Large intestine (tissue), 3 donors: ENCODE results near the gene SELENOM. TPM values are rescaled to one million over a fixed set of nuclear protein-coding genes. Genes with fewer than 3 reads are reported as not detected.
"Not testable (repeated sequence)": the region's sequence is repeated elsewhere in the genome, so short reads cannot be mapped to it uniquely, and the experiment has no call there.

Source experiments
- DNase-seq, 2 donors: peaks; one replicate each; pipeline versions ENCODE4 v3.0.0 to v3.0.0-alpha.2; 2013
- H3K27ac ChIP-seq: one replicate; pipeline ENCODE4 v1.5.1; 2013; ENCODE audit warnings: low read length
- H3K27me3 ChIP-seq: 2 replicates; pipeline ENCODE4 v1.6.1; 2013; ENCODE audit warnings: low read length; ENCODE audit not compliant: control insufficient read depth, insufficient read depth
- H3K36me3 ChIP-seq: 2 replicates; pipeline ENCODE4 v1.6.1; 2013; ENCODE audit warnings: low read length; ENCODE audit not compliant: control insufficient read depth, insufficient read depth
- H3K4me1 ChIP-seq: one replicate; pipeline ENCODE4 v1.6.1; 2013; ENCODE audit warnings: low read length; ENCODE audit not compliant: control insufficient read depth, insufficient read depth
- H3K4me3 ChIP-seq: one replicate; pipeline ENCODE4 v1.5.1; 2013; ENCODE audit warnings: low read length
- H3K9me3 ChIP-seq: one replicate; pipeline ENCODE4 v1.6.1; 2013; ENCODE audit warnings: mild to moderate bottlenecking, low read depth, low read length, moderate library complexity; ENCODE audit not compliant: control insufficient read depth
- WGBS: methylation state at CpG from one replicate; pipeline ENCODE4 v1.1.5; 2013; ENCODE audit warnings: low lambda C conversion rate; ENCODE audit not compliant: insufficient coverage; 5-methylcytosine and 5-hydroxymethylcytosine counted together
- polyA plus RNA-seq: library from polyadenylated mRNA; unstranded; fragments of 120-200 nt; gene quantifications from one replicate; pipeline ENCODE4 v1.2.1, GENCODE V29; 2013

The SELENOM gene
- polyA plus RNA-seq, 1 donor, result 52.7 TPM

DNA sequence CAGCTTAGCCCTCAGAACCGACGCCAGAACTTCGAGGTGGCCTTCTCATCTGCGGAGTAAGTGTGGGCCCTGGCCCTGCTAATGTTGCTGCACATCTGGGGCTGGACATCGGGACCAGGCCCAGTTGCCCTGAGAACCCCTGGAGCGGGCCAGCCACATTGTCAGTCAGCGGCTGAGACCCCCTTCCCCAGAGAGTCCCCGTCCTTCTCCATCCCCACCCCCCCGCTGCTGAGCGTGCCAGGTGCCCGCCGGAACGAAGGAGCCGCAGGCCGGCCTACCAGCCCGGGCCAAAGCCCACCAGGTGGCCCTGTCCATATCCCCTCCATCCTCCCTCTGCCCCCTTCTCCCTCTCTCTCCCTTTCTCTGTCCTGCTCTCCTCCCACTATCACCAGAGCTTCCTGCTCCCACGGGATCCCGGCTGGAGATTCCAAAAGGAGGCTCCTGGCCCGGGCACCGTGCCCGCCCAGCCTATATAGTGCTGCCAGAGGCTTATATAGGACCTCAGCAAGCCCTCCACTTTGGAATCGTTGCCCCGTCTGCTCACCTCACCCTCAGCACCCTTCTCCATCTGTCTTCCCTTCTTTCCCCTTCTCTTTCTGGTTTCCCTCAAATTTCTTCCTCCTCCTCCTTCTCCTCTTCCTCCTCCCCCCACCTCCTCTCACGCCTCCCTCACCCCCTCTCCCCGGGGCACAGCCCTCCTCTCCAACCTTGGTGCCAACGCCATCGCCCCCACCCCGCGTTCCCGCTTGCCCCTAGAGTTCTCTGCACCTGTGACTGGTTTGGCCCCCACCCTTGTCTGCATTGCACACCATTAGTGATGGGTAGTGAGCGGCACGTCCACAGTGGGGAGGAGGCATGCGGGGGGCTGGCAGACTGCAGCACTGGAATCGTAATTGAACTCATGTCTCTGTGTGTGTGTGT is 7.3 kb downstream of the SELENOM start:
- no CpG with 5 or more reads among the region's 34 CpGs for WGBS
- DNase-seq, result no peak
- H3K36me3 ChIP-seq, result peaks cover 86% of the 10 kb centered on the region

DNA sequence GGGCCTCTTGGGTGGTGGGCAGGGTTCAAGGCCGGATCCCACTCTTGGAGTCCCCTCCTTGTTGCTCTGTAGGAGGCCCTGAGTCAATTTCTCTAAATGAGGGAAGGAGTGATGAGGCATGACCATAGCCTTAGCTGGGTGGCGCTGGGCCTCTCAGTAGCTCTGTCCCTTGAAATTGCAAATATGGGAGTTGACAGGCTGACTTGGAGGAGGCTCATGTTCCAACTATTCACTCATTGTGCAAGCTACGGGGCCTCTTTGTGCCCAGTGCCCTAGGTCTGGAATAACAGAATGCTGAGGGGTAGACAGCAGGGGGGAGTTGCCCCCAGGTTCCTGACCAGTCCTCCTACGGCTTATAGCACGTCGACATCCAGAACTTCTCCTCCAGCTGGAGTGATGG is 8.0 kb downstream of the SELENOM start:
- Histone ChIP-seq H3K9me3 (no peaks in the 10 kb centered on the region), H3K27ac (no peak overlapping the region), H3K36me3 (peaks cover 88% of the 10 kb centered on the region), H3K4me1 (peaks cover 17% of the 10 kb centered on the region), H3K4me3 (no peak overlapping the region), H3K27me3 (no peaks in the 10 kb centered on the region)
- no CpG with 5 or more reads among the region's 6 CpGs for WGBS
- DNase-seq, result no peak

More for the DNA sequence above, 7.3 kb downstream of the SELENOM start:
- Histone ChIP-seq H3K9me3 (no peaks in the 10 kb centered on the region), H3K4me1 (peaks cover 17% of the 10 kb centered on the region), H3K4me3 (no peak overlapping the region), H3K27ac (no peak overlapping the region), H3K27me3 (no peaks in the 10 kb centered on the region)

DNA sequence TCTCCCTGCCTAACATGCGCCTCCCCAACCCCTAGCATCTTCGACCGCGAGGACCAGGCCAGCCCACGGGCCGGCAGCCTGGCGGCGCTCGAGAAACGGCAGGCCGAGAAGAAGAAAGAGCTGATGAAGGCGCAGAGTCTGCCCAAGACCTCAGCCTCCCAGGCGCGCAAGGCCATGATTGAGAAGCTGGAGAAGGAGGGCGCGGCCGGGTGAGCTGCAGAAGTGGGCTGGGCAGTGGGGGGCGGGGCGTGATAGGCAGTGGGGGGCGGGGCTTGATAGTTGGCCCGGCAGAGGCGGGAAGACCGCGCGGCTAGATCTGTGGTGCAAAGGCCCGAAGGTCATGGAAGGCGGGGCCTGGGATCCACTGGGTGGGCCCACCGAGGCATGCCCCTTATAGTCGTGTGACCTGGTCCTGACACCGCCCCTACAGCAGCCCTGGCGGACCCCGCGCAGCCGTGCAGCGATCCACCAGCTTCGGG is 8.7 kb downstream of the SELENOM start:
- no peak for DNase-seq
- Histone ChIP-seq H3K9me3 (no peaks in the 10 kb centered on the region), H3K4me1 (peaks cover 17% of the 10 kb centered on the region), H3K27ac (no peak overlapping the region), H3K27me3 (no peaks in the 10 kb centered on the region), H3K36me3 (peaks cover 88% of the 10 kb centered on the region), H3K4me3 (no peak overlapping the region)
- no CpG with 5 or more reads among the region's 36 CpGs for WGBS

DNA sequence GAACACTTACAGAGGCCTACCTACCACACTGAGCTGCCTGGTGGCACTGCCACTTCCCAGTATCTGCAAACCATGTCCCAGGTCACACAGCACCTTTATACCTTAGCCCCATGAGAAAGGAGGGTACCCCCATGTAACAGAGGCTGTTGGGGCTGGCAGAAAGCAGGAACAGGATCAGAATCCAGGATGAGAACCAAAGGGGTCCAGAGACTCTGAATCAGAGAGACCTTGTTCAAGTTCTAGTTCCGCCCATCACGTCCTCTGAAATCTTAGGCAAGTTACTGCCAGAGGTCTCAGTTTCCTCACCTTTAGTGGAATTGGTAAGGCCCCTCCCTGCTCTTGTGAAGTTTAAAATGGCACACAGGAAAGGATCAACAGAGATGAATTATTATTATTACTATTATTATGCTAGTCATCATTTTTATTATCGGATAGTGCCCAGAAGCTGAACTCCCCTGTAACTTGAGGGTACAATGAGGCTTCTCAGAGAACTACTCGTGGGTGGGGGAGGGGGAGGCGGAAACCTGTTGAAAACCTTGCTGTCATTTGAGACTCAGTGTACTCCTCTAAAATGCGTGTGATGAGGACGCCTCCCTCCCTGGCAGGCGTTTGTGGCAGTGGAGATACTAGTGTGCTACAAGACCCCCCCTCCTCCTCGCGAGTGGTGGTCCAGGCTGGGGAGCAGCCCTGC is 9.3 kb downstream of the SELENOM start:
- H3K4me1 ChIP-seq, result peaks cover 14% of the 10 kb centered on the region
- H3K9me3 ChIP-seq, result no peaks in the 10 kb centered on the region
- H3K27ac ChIP-seq, result no peak overlapping the region

GRCh38 chr22:31097539-31097938 is 9.8 kb downstream of the SELENOM start:
- peaks cover 14% of the 10 kb centered on the region for H3K4me1 ChIP-seq
- not testable (repeated sequence) for H3K27me3 ChIP-seq, H3K27ac ChIP-seq, DNase-seq, H3K9me3 ChIP-seq, H3K4me3 ChIP-seq
- H3K36me3 ChIP-seq, result peaks cover 92% of the 10 kb centered on the region
- no CpG with 5 or more reads among the region's 5 CpGs for WGBS

More for the DNA sequence above, 9.3 kb downstream of the SELENOM start:
- no peak overlapping the region for H3K4me3 ChIP-seq
- no peaks in the 10 kb centered on the region for H3K27me3 ChIP-seq
- DNase-seq, result no peak
- H3K36me3 ChIP-seq, result peaks cover 89% of the 10 kb centered on the region
- WGBS, result no CpG with 5 or more reads among the region's 10 CpGs

GRCh38 chr22:31096657-31097279 is 10.6 kb downstream of the SELENOM start:
- H3K27ac ChIP-seq, result no peak overlapping the region
- no peaks in the 10 kb centered on the region for H3K9me3 ChIP-seq
- no peaks in the 10 kb centered on the region for H3K27me3 ChIP-seq
- peaks cover 8% of the 10 kb centered on the region for H3K4me1 ChIP-seq
- H3K36me3 ChIP-seq, result peaks cover 93% of the 10 kb centered on the region
- DNase-seq, result no peak
- H3K4me3 ChIP-seq, result no peak overlapping the region
- WGBS, result 86% methylated on average over 4 of the region's 27 CpGs

DNA sequence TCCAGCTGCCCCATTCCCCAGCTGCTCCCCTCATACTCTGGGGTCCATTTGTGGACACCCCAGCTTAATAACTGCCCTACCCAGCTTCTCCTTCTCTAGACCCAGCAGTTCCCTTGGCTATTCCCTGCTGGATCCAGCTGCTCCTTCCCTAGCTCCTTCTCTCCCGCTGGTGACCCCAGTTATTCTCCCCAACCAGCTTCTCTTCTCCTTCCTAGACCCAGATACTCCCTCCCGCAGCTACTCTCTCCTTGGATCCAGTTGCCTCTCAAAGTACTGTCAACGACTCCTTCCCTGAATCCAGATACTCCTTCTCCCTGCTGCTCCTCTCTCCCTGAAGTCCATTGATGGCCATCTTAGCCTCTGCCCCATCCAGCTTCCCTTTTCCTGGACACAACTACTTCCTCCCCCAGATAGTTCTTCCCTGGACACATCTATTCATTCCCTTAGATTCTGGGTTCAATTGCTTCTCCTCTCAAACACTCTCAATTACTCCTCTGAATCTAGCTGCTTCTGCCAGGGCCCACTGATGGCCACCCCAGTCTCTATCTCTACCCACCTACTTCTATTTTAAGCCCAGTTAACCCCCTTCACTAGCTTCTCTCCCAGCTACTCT is 11.6 kb downstream of the SELENOM start:
- no peak overlapping the region for H3K27ac ChIP-seq
- H3K4me3 ChIP-seq, result no peak overlapping the region
- no peaks in the 10 kb centered on the region for H3K27me3 ChIP-seq
- WGBS, result 100% methylated on average over 1 of the region's 3 CpGs
- H3K36me3 ChIP-seq, result peaks cover 95% of the 10 kb centered on the region
- DNase-seq, result no peak
- H3K9me3 ChIP-seq, result no peaks in the 10 kb centered on the region
- H3K4me1 ChIP-seq, result peaks cover 6% of the 10 kb centered on the region

DNA sequence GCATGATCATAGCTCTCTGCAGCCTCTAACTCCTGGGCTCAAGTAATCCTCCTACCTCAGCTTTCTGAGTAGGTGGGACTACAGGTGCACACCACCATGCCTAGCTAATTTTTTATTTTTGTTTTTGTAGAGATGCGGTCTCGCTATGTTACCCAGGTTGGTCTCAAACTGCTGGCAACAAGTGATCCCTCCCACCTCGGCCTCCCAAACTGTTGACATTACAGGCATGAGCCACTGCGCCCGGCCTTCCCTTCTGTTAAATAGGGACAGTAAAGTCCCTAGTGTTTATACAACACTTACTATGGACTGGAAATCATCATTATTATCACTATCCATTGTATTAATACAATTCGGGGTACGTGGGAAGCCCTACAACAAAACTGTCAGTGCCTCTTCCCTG is 12.6 kb downstream of the SELENOM start:
- Histone ChIP-seq H3K27ac (no peak overlapping the region), H3K4me1 (peaks cover 6% of the 10 kb centered on the region), H3K27me3 (no peaks in the 10 kb centered on the region), H3K36me3 (peaks cover 94% of the 10 kb centered on the region), H3K4me3 (no peak overlapping the region), H3K9me3 (no peaks in the 10 kb centered on the region)
- no peak for DNase-seq
- no CpG with 5 or more reads among the region's 7 CpGs for WGBS

DNA sequence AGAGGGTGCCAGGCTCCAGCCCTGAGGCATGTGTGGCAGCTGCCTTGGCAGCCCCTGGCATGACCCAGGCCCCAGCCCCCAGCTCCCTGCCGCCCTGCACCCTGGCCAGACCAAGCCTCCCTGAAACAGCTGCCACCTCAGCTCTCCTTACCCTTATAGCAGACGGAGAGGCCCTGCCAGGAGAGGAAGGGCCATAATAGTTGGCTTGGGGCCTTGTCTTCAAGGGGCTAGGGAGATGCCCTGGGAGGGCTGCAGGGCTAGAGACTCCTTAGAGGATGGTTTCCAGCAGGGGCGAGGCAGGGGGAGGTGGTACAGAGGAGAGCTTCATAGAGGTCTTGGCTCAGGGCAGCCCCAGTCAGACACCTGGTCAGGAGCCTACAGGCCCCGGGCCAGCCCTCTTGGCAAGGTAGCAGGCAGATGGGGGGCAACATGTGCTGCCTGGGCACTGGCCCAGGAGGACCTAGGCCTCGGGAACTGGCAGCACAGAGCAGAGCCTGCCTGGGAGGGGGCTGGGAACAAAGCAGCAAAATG is 13.3 kb downstream of the SELENOM start:
- H3K27ac ChIP-seq, result no peak overlapping the region
- H3K27me3 ChIP-seq, result no peaks in the 10 kb centered on the region
- no CpG with 5 or more reads among the region's 5 CpGs for WGBS
- H3K9me3 ChIP-seq, result no peaks in the 10 kb centered on the region
- DNase-seq, result no peak
- H3K4me1 ChIP-seq, result peaks cover 6% of the 10 kb centered on the region
- peaks cover 94% of the 10 kb centered on the region for H3K36me3 ChIP-seq
- H3K4me3 ChIP-seq, result no peak overlapping the region
